Vagina (tissue), 2 donors: ENCODE results near the gene STC2.

Experiments
- CTCF ChIP-seq, 3 experiments: fragments of 450-650 bp in 2 of 3; fragments of 200-600 bp in 1 of 3; sonication (generic) in 1 of 3; IDR thresholded peaks; one replicate each; pipeline ENCODE4 v1.5.1; 2017 to 2019; ENCODE audit warnings: antibody characterized with exemption in 3 of 3, mild to moderate bottlenecking in 2 of 3, moderate library complexity in 2 of 3
- POLR2A ChIP-seq, 2 donors: fragments of 450-650 bp; IDR thresholded peaks; one replicate each; pipeline ENCODE4 v1.6.1; 2017; ENCODE audit warnings: antibody characterized with exemption in 2 of 2, mild to moderate bottlenecking in 2 of 2, moderate library complexity in 2 of 2
- POLR2AphosphoS5 ChIP-seq, 2 donors: sonication (generic); formaldehyde crosslinking; IDR thresholded peaks; one replicate each; pipeline ENCODE4 v1.9.0; 2017; ENCODE audit warnings: antibody characterized with exemption in 2 of 2, mild to moderate bottlenecking in 2 of 2, low read depth in 1 of 2; ENCODE audit not compliant: insufficient read depth in 1 of 2

GRCh38 chr5:173331287-173331686 is 3.1 kb upstream of the STC2 start:
- TF ChIP-seq CTCF (IDR thresholded peaks at IDR 0.05) (no peak), POLR2A (IDR thresholded peaks at IDR 0.05) (no peak), POLR2AphosphoS5 (IDR thresholded peaks at IDR 0.05; ENCODE audit: insufficient read depth in 1 of 2, low read depth in 1 of 2) (no peak)
